T-helper 1 cell treated with Interleukin-12 subunit alpha and Interleukin-12 subunit beta and Interleukin-4 antibody, amounts not matched to agents 30 ng/mL and 1 ng/mL, for 36 hours (primary cell): ENCODE data around the gene PKMYT1. TPM values are rescaled to one million over a fixed set of nuclear protein-coding genes. Genes with fewer than 3 reads are reported as not detected.

Source experiments
- intact Hi-C: fragments of 100-400 bp; cut with micrococcal nuclease; formaldehyde crosslinking; loops from one replicate; pipeline ENCODE4 v1.15.1; 2024
- total RNA-seq: library from RNA; stranded (reverse); gene quantifications from 2 replicates; pipeline ENCODE4 v1.2.3, GENCODE V29; 2022

Gene PKMYT1
- total RNA-seq = 91.5 and 92.0 TPM in 2 replicates

DNA sequence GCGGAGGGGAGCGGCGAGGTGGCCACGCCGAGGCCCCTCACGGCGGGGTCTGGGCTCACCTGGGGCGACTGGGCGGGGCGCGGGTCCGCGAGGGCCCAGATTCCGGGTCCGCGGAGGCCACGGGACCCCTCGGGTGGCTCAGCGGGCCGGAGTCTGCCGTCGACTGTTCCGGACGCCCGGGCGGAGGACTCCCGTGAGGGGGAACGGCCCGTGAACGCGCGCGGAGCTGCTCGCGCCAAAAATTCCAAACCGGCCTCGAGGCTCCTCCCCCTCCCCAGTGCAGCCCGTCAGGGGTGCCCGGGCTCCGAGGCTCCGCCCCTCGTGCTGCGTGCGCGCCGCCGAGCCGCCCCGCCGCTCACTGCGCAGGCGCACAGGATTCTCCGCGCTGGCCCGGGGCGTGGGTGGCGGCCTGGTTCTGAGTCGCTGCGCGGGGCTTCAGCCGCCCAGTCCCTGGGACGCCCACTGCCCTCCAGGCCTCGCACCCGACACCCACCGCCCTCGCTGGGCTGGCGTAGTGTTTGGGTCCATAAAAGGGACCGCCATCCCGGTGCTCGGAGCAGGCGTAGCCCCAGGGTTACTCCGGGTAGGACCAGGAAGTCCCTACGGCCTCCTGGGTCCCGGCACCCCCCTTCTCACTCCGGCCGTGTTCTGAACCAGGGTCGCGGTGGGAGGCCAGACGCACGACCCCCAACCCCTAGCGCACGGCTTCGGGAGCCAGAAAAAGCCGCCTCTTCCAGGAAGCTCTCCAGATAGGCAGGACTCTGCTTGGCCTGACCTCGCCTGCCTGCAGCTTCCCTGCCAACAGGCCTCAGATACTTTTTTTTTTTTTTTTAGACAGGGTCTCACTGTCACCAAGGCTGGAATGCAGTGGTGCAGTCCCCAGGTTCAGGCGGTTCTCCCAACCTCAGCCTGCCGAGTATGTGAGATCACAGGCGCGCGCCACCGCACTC, at the start of gene PKMYT1:
PKMYT1 (minus strand) TSS at position 220 of the 950 bp plus-strand sequence. CDS start 789 bp downstream, outside the sequence.
- intact Hi-C loops = loop anchor here (1.0 kb wide), 3 partner anchors 11 to 69 kb away; partner anchors contain the start of genes FLYWCH1, PAQR4 and THOC6

DNA sequence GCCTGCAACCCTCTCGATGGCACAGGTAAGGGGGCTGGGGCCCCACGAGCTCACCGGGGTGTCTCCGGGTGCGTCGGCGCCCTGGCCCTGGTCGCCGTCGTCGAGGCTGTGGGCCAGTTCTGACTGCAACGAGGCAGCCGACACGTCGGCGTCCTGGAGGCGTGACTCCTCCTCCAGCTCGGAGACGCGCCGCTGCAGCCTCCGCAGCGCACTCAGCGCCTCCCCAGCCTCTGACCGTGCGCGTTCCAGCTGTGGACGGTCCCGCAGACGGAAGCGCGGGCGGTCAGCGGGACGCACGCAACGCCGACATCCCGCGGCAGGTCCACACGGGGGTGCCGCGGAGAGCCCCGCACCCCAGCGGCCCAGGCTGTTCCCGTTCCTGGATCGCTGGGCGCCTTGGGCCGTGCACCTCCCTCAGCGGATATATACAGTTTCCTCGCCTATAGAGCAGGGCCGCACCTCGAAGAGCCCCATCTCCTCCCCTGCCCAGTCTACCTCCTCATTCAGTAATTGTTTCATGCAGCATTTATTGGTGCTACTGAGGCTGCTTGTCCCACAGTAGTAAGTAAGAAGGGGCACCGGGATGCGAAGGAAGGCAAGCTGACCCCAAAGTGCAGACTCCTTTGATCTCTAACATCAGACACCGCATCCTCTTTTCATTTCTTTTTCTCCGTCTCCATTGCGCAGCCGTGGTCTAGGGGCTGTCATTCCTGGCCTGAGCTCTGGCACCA, 49.4 kb upstream of the PKMYT1 start:
- intact Hi-C loops = loop anchor here (1.0 to 2.0 kb wide), 2 partner anchors 15 to 105 kb away; no protein-coding TSS in a partner anchor

DNA sequence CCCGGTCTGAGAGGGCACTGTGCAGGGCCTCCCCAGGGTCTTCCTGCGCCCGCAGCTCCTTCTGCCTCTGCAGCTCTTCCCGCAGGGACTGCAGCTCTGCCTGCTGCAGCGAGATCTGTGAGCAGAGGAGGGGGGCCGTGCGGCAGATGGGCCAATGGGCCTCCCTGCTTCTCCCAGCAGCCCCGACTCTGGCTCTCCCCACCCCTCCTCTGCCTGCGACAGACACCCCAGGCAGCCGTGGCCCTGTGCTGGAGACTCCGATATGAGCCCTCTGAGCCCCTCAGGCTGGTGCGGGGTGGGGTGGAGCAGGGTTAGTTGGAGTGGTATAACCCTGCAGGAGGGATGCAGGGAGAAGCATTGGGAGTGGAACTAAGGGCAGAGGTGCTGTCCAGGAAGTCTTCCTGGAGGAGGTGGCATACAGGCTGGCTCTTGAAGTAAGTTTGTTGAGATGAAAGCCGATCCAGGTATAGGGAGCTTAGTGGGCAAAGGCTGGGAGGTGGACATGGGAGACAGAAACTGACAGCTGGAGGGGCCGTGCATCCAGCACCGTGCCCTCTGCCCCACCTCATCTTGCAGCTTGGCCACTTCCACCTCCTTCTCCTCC, 48.6 kb upstream of the PKMYT1 start:
- intact Hi-C loops = loop anchor here (1.0 kb wide), 3 partner anchors 9 to 105 kb away; partner anchors contain the start of gene TNFRSF12A

DNA sequence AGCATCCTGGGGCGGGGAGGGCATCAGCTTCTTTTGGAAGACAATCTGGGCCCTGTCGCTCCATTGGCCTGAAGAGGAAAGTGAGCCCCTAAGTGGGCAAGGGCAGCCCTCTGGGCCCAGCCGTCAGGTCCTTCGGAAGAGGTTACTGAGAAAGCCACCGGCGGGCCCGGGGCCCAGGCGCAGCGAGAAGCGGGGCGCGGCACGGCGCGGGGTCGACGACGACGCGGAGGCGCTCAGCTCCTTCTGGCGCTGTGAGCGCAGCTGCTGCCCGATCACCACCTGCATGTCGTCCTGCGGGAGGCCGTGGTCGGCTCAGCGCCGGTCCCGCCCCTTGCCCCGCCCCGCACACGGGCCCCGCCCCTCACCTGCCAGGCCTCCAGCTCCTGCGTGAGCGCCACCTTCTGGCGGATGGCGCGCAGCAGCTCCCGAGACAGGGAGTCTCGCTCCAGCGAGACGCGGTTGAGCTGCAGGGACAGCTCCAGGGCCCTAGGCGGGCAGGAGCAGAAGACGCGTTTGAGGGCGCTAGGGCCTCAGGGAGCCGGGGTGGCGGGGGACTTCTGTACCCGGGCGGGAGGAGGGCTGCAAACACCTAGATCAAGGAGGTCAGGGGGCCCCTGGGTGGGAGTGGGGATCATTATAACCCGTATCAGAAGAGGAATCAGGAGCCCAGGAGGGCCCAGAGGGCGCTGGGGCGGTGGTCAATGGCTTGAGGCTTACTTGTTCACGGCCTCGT, 47.9 kb upstream of the PKMYT1 start:
- intact Hi-C loops = loop anchor here (1.0 kb wide), 2 partner anchors 8 to 25 kb away; partner anchors contain the start of gene TNFRSF12A

DNA sequence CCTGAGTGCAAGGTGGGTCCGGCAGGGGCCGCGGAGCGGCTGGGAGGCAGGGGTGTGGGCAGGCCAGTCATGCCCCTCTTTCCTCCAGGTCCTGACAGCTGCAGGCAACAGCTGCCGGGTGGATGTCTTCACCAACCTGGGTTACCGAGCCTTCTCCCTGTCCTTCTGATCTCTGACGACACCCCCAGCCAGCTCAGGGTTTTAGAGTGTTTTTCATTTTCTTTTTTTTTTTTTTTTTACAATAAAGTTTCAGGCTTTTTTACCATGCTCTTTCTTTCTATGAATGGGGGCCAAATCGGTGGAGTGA, 47.2 kb upstream of the PKMYT1 start:
- intact Hi-C loops = no loop called here

DNA sequence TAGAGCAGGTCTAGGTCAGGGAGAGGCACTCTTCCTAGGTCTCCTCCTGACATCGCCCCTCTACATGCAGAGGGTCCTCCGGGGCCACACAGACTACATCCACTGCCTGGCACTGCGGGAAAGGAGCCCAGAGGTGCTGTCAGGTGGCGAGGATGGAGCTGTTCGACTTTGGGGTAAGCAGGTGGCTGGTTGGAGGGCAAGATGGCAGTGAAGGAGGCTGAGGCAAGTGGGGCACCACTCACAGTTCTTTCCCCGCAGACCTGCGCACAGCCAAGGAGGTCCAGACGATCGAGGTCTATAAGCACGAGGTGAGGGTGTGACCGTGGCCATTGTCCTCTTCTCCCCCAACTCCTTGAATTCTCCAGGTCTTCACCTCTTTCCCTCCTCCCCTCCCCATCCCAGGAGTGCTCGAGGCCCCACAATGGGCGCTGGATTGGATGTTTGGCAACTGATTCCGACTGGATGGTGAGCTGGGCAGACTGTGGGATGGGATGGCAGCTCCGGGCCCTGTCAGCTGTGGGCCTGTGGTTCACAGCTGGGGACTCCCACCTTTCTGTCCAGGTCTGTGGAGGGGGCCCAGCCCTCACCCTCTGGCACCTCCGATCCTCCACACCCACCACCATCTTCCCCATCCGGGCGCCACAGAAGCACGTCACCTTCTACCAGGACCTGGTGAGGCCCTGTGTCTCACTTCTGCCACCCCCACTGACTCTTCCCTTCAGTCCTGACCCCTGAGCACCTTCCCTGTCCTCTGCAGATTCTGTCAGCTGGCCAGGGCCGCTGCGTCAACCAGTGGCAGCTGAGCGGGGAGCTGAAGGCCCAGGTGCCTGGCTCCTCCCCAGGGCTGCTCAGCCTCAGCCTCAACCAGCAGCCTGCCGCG, 46.6 kb upstream of the PKMYT1 start:
- intact Hi-C loops = no loop called here

DNA sequence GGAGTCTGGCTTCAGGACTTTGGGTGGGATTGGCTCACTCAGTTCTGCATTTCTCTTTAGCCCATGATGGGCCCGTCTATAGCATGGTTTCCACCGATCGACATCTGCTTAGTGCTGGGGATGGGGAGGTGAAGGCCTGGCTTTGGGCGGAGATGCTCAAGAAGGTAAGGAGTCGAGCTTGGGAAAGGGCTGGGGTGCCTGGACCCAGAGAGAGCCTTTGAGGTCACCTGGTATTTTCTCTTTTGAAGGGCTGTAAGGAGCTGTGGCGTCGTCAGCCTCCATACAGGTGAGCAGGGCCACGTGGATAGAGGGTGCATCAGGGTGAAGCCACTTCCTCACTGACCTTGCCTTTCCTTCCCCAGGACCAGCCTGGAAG, 45.7 kb upstream of the PKMYT1 start:
- intact Hi-C loops = no loop called here

DNA sequence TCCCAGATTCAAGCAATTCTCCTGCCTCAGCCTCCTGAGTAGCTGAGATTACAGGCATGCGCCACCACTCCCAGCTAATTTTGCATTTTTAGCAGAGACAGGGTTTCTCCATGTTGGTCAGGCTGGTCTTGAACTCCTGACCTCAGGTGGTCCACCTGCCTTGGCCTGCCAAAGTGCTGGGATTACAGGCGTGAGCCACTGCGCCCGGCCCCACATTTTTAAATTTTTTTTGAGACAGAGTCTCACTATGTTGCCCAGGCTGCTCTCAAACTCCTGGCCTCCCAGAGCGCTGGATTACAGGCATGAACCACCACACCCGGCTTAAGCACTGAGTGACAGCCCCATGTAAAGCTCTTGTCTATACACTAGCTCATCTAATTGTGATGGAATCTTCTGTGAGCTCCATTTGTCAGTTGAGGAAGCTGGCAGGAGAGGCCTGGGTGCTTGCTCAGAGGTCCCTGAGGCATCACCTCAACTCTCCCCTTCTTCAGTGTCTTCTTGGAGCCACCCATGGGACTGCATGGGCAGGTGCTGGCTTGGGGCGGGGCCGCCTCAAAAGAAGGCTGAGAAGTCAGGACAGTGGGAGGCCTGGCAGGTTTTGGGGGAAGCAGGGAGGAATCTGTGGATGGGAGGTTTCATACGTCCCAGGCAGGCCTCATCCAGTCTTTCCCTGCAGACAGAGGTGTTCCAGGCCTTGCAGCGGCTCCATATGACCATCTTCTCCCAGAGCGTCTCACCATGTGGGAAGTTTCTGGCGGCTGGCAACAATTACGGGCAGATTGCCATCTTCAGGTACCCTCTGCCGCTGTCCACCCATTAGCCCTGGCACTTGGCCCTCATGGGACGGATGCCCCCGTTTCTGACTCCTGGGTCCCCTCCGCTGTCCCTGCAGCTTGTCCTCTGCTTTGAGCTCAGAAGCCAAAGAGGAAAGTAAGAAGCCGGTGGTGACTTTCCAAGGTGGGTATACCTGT, 45.1 kb upstream of the PKMYT1 start:
- intact Hi-C loops = loop anchor here (2.0 kb wide), 1 partner anchor 257 kb away; the partner anchor contains the start of gene ZNF263

DNA sequence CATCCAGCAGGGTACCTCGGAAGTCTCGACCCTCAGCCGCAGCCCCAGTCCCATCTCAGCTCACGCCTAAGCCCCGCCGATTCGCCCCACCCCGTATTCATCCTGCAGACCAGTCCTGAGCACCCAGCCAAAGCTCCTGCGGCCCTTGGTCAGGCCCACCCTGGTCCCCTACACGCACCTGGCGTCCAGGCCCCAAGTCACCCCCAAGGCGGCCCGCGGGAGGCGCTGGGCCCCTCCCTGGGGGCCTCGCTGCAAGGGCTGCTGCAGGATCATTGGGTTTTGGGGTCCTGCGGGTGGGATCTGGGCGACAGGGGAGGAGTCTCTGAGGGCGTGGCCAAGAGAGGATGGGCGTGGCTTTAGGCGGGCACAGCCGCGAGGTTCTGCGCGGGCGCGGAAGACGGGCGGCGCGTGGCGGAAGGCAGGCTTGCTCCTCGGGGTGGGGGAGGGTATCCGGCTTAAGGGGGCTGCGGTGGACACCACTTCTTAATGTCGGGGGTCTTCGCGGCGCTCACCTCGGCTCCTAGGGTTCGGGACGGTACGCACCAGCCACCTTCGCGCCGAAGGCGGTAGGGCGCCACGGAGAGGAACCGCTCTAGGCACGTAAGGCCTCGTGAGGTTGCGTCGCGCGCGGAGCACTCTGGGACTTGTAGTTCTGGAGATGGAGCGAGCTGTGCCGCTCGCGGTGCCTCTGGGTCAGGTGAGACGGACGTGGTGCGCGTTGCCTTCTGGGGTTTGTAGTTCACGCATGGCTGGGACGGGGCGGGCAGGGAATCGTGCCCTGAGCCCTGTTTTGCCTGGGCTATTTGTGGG, 43.6 kb upstream of the PKMYT1 start, which contains the start of the genes HCFC1R1 and THOC6:
HCFC1R1 (minus strand) TSS at position 274 of the 810 bp plus-strand sequence; CDS start at position 273, 1 bp downstream.
THOC6 (plus strand) TSS at position 367 of the 810 bp plus-strand sequence; CDS start at position 659, 292 bp downstream.
- intact Hi-C loops = loop anchor here (1.0 to 5.0 kb wide), 10 partner anchors 21 to 977 kb away; partner anchors contain the start of genes FLYWCH1, NTHL1, PKMYT1 and TSC2

DNA sequence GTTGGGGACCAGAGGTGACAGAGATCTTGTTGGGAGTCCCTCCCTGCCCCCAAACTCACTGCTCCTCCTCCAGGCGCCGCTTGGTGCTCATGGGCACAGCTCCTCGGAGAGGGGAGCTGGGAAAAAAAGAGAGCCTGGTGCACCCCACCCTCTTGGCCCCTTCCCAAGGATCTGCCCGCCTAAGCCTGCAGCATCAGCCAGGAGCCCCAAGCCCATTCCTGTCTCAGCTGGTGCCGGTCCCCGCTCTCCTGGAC, 43.1 kb upstream of the PKMYT1 start:
- intact Hi-C loops = loop anchor here (5.0 kb wide), 4 partner anchors 34 to 976 kb away; partner anchors contain the start of genes FLYWCH1, NTHL1 and TSC2

DNA sequence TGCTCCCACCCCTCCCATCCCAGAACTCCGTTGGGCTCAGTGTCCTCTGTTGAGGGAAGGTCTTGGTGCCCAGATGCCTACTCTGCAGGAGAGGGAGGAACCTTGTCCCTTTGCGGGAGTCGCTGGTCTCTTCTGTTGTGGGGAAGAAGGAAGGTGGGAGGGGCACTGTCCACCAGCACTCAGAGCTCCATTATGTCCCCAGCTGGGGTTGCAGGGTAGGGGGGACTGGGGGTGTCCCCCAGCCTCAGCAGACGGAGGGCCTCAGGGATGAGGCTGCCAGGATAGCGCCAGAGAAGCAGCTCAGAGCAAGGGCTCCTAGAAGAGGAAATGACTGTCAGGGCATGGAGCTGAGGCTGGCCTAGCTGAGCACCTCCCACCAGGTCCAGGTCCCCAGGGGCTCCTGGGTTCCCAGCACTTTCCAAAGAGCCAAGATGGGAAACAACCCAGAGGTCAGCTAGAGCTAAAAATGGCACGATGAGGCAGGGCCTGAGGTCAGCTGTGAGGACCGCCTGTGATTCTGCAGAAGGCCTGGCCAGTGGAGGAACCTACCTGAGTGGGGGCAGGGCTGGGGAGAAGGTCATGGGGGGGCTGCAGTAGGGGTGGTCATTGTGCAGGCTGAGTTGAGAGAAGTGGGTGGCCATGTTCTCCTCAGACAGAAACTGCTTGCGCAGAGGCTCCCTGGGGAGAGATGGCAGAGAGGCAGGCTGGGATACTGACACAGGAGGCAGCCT, 42.6 kb upstream of the PKMYT1 start:
- intact Hi-C loops = loop anchor here (5.0 kb wide), 4 partner anchors 34 to 976 kb away; partner anchors contain the start of genes FLYWCH1, NTHL1 and TSC2

DNA sequence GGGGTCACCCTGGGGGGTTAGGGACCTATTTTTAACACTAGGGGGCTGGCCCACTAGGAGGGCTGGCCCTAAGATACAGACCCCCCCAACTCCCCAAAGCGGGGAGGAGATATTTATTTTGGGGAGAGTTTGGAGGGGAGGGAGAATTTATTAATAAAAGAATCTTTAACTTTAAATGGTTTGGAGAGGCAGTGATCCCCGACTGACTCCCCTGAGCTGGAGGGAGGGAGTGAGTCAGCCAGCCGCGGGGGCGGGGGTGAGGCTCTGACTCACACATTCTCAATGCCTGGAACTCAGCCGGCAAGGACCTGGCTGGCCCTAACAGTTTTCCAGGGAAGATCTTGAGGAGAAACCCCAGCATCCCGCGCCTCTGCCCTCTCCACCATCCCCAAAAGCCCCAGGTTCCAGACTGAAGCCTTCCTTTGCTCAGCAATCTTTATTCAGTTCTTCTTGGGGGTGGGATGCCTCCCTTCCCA, 42.0 kb upstream of the PKMYT1 start:
- intact Hi-C loops = loop anchor here (5.0 kb wide), 4 partner anchors 35 to 975 kb away; partner anchors contain the start of genes FLYWCH1, NTHL1 and TSC2

DNA sequence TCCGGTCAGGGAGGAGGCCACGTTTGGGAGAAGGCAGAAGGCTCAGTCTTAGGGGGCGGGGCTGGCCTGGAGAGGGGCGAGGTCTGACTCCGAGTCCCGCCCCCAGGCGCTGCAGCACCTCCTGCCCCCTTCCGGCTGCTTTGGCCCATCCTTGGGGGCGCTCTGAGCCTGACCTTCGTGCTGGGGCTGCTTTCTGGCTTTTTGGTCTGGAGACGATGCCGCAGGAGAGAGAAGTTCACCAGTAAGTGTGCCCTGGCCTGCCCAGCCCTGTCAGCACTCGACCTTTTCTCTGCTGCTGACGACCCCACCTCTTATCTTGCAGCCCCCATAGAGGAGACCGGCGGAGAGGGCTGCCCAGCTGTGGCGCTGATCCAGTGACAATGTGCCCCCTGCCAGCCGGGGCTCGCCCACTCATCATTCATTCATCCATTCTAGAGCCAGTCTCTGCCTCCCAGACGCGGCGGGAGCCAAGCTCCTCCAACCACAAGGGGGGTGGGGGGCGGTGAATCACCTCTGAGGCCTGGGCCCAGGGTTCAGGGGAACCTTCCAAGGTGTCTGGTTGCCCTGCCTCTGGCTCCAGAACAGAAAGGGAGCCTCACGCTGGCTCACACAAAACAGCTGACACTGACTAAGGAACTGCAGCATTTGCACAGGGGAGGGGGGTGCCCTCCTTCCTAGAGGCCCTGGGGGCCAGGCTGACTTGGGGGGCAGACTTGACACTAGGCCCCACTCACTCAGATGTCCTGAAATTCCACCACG, 41.4 kb upstream of the PKMYT1 start:
- intact Hi-C loops = loop anchor here (2.0 to 5.0 kb wide), 5 partner anchors 36 to 974 kb away; partner anchors contain the start of genes FLYWCH1, NTHL1 and TSC2

DNA sequence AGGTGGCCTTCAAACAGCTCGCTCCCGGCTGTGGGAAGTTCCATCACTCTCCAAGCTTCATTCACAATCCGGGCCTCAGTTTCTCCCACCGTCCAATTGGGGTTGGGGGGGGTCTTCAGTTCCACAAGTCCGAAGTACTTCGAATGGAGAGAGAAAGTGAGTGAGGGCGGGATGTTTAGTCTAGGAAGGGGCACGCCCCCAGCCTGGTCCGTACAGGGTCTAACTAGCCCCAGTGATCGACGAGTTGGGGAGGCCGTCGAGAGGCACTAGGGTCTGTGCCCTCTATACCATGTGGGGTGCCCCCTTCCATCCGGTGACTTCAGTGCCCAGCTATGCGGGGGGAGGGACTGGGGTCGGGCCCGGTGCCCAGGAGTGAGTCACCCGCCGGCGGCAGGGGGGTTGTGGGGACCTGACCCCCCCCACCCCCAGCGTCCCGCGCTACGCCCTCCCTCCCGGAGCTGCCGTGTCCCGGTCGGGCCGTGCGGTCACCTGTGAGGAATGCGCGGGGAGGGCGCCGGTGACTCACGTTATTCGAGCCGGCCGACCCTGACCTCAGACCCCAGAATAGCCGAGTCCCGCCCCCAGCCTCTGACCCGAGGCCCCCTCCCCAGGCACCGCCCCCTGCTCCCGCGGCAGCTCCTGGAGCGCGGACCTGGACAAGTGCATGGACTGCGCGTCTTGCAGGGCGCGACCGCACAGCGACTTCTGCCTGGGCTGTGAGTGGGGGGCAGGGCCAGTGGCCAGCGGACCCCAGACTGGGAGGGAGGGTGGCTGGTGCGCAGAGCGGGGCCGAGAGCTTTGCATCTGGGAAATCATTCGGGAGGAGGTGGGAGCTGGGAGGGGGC, 40.6 kb upstream of the PKMYT1 start:
- intact Hi-C loops = loop anchor here (1.0 to 5.0 kb wide), 9 partner anchors 7 to 974 kb away; partner anchors contain the start of genes FLYWCH1, NTHL1, PAQR4 and TSC2

DNA sequence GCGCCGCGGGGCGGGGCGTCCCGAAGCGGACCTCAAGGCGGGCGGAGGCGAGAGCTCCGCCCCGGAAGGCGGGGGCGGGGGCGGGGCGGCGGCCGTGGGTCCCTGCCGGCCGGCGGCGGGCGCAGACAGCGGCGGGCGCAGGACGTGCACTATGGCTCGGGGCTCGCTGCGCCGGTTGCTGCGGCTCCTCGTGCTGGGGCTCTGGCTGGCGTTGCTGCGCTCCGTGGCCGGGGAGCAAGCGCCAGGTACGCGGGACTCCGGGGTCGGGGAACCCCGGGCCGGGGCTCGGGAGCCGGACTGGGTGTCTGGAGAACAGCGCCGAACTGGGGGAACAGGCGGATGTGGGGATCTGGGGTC, 40.0 kb upstream of the PKMYT1 start, which contains the start of gene TNFRSF12A:
TNFRSF12A (plus strand) TSS at position 122 of the 357 bp plus-strand sequence; CDS start at position 152, 30 bp downstream.
- intact Hi-C loops = loop anchor here (1.0 to 5.0 kb wide), 9 partner anchors 8 to 973 kb away; partner anchors contain the start of genes FLYWCH1, NTHL1, PAQR4 and TSC2
